Ascending aorta (tissue), 2 donors: ENCODE data around the gene CUL2. TPM values are rescaled to one million over a fixed set of nuclear protein-coding genes. Genes with fewer than 3 reads are reported as not detected.

ENCODE experiments used
- DNase-seq, 2 donors: peaks; one replicate each; pipeline ENCODE4 v3.0.0-alpha.2; 2019; ENCODE audit warnings: low spot score in 2 of 2
- H3K27ac ChIP-seq, 2 donors: fragments of 200-600 bp; sonication (generic); one replicate each; pipeline ENCODE4 v1.5.1; 2016 to 2017; ENCODE audit warnings: mild to moderate bottlenecking in 1 of 2
- H3K27me3 ChIP-seq: fragments of 200-600 bp; sonication (generic); one replicate; pipeline ENCODE4 v1.5.1; 2017
- H3K36me3 ChIP-seq, 2 donors: fragments of 200-600 bp; sonication (generic); one replicate each; pipeline ENCODE4 v1.5.1; 2016
- H3K4me1 ChIP-seq, 2 donors: fragments of 200-600 bp; sonication (generic); one replicate each; pipeline ENCODE4 v1.5.1; 2016 to 2017; ENCODE audit warnings: mild to moderate bottlenecking in 1 of 2
- H3K4me3 ChIP-seq, 2 donors: fragments of 200-600 bp; sonication (generic); one replicate each; pipeline ENCODE4 v1.5.1; 2016 to 2017; ENCODE audit warnings: mild to moderate bottlenecking in 1 of 2
- H3K9me3 ChIP-seq, 2 donors: fragments of 200-600 bp; sonication (generic); one replicate each; pipeline ENCODE4 v1.5.1; 2016
- CTCF ChIP-seq, 3 experiments: fragments of 200-600 bp in 2 of 3; fragments of 450-650 bp in 1 of 3; sonication (generic) in 2 of 3; IDR thresholded peaks; one replicate each; pipeline ENCODE4 v1.5.1; 2016 to 2019; ENCODE audit warnings: antibody characterized with exemption in 3 of 3, mild to moderate bottlenecking in 1 of 3, moderate library complexity in 1 of 3
- intact Hi-C: fragments of 100-400 bp; cut with DNase I; formaldehyde crosslinking; loops from one replicate; pipeline ENCODE4 v1.15.1; 2023
- total RNA-seq: library from RNA; depleted of rRNA; stranded (reverse); fragments of >200 nt; gene quantifications from one replicate; pipeline ENCODE4 v1.1.0, GENCODE V29; 2016

CUL2 gene
- total RNA-seq, 1 donor from 2014 or later, result 9.7 TPM

GRCh38 chr10:35124540-35124939 lies 34.4 kb upstream of the CUL2 start:
- intact Hi-C loops, result loop anchor here (10.0 kb wide), 1 partner anchor 440 kb away; no protein-coding TSS in a partner anchor

GRCh38 chr10:35119378-35119777 lies 29.2 kb upstream of the CUL2 start:
- H3K27me3 ChIP-seq, result no peaks in the 10 kb centered on the region
- TF ChIP-seq CTCF (IDR thresholded peaks at IDR 0.05), result no peak
- H3K9me3 ChIP-seq, result no peaks in the 10 kb centered on the region
- DNase-seq, result no peak
- H3K4me3 ChIP-seq, result no peak overlapping the region
- intact Hi-C loops, result no loop called here
- peaks cover 0 to 3% of the 10 kb centered on the region in 2 donors for H3K4me1 ChIP-seq
- H3K27ac ChIP-seq, result no peak overlapping the region
- H3K36me3 ChIP-seq, result no peaks in the 10 kb centered on the region

More at GRCh38 chr10:35124540-35124939, 34.4 kb upstream of the CUL2 start:
- no peak for DNase-seq
- Histone ChIP-seq H3K9me3 (no peaks in the 10 kb centered on the region), H3K4me1 (peaks cover 0 to 3% of the 10 kb centered on the region in 2 donors), H3K27me3 (no peaks in the 10 kb centered on the region), H3K27ac (peak overlapping the region in 1 of 2 donors; percentile 24), H3K4me3 (no peak overlapping the region), H3K36me3 (no peaks in the 10 kb centered on the region)
- TF ChIP-seq CTCF (IDR thresholded peaks at IDR 0.05), result no peak

- Histone ChIP-seq H3K4me3 (no peak overlapping the region), H3K36me3 (no peaks in the 10 kb centered on the region), H3K9me3 (no peaks in the 10 kb centered on the region), H3K4me1 (no peaks in the 10 kb centered on the region), H3K27ac (no peak overlapping the region), H3K27me3 (no peaks in the 10 kb centered on the region)
- no peak for TF ChIP-seq CTCF (IDR thresholded peaks at IDR 0.05)
- intact Hi-C loops, result no loop called here
- DNase-seq, result no peak
Measured at GRCh38 chr10:35112571-35112970, 22.4 kb upstream of the CUL2 start.

- Histone ChIP-seq H3K4me3 (no peak overlapping the region), H3K9me3 (no peaks in the 10 kb centered on the region), H3K27ac (no peak overlapping the region), H3K4me1 (no peaks in the 10 kb centered on the region), H3K27me3 (no peaks in the 10 kb centered on the region), H3K36me3 (no peaks in the 10 kb centered on the region)
- TF ChIP-seq CTCF (IDR thresholded peaks at IDR 0.05), result no peak
- intact Hi-C loops, result no loop called here
- no peak for DNase-seq
Measured at GRCh38 chr10:35103882-35104281, 13.7 kb upstream of the CUL2 start.

GRCh38 chr10:35097510-35097909 lies 7.4 kb upstream of the CUL2 start:
- Histone ChIP-seq H3K9me3 (no peaks in the 10 kb centered on the region), H3K4me3 (no peak overlapping the region), H3K27me3 (no peaks in the 10 kb centered on the region), H3K4me1 (no peaks in the 10 kb centered on the region), H3K27ac (no peak overlapping the region), H3K36me3 (no peaks in the 10 kb centered on the region)
- intact Hi-C loops, result no loop called here
- no peak for DNase-seq
- TF ChIP-seq CTCF (IDR thresholded peaks at IDR 0.05), result no peak

GRCh38 chr10:35096312-35096711 lies 6.2 kb upstream of the CUL2 start:
- Histone ChIP-seq H3K27ac (no peak overlapping the region), H3K36me3 (no peaks in the 10 kb centered on the region), H3K9me3 (no peaks in the 10 kb centered on the region), H3K27me3 (no peaks in the 10 kb centered on the region), H3K4me3 (no peak overlapping the region), H3K4me1 (no peaks in the 10 kb centered on the region)
- no peak for DNase-seq
- intact Hi-C loops, result no loop called here
- TF ChIP-seq CTCF (IDR thresholded peaks at IDR 0.05), result no peak
